ENCODE data around the gene TYROBP.

The TYROBP gene

DNA sequence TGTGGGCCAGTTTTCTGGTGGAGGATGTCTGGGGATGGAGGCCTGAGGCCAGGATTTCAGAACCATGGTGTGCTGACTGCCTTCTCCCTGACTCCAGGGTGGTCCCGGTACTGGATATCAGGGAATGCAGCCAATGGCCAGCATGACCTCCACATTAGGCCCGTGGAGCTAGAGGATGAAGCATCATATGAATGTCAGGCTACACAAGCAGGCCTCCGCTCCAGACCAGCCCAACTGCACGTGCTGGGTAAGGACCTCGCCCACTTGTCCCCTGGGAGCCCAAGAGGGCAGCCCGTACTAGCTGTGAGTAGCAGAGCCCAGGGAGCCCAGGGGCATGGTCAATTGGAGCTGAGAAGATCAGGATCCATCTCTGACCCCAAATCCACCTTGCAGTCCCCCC, 49.8 kb downstream of the TYROBP start:
- ATAC-seq (replicated peaks; ENCODE audit: extremely low read depth, poor library complexity, severe bottlenecking) = no peak
- Mint-ChIP-seq H3K36me3 (ENCODE audit: insufficient read depth) (peaks cover 2% of the 10 kb centered on the region), H3K27ac (ENCODE audit: low read depth) (no peak overlapping the region), H3K27me3 (peaks cover 66% of the 10 kb centered on the region), H3K9me3 (no peaks in the 10 kb centered on the region), H3K4me3 (no peak overlapping the region), H3K4me1 (peaks cover 6% of the 10 kb centered on the region)
- no peak for DNase-seq (ENCODE audit: low spot score in 2 of 2)

DNA sequence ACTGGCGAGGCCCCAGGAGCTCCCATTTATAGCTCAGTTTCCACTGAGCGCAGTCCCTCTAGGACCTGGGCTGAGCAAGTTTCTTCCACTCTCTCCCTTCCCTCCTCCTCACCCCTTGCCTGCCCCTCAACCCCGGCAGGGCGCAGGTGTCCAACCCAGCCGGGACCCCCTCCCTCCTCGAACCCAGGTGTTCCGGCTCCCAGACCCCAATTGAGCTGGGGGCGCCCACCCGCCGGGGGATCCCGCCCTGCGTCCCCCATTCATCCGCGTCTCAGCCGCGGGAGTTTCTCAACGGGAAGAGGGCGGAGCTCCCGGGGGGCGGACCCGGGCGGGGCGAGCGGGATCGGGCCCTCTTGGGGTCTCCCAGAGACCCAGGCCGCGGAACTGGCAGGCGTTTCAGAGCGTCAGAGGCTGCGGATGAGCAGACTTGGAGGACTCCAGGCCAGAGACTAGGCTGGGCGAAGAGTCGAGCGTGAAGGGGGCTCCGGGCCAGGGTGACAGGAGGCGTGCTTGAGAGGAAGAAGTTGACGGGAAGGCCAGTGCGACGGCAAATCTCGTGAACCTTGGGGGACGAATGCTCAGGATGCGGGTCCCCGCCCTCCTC, 51.4 kb downstream of the TYROBP start, which contains the start of gene KIRREL2:
Gene KIRREL2 (plus strand): TSS at position 366 of the 604 bp plus-strand sequence. CDS start 209 bp downstream, at position 575.
- H3K27ac Mint-ChIP-seq (ENCODE audit: low read depth) = peak within 1 kb of the TSS; percentile 38
- peak within 1 kb of the TSS; percentile 76 for H3K4me3 Mint-ChIP-seq
- DNase-seq (ENCODE audit: low spot score in 2 of 2) (no peak), ATAC-seq (replicated peaks; ENCODE audit: extremely low read depth, poor library complexity, severe bottlenecking) (peak; percentile 49)
- H3K27me3 Mint-ChIP-seq = peaks cover 69% of the 10 kb centered on the region
- no peaks in the 10 kb centered on the region for H3K9me3 Mint-ChIP-seq
- peaks cover 2% of the 10 kb centered on the region for H3K36me3 Mint-ChIP-seq (ENCODE audit: insufficient read depth)
- H3K4me1 Mint-ChIP-seq = peaks cover 6% of the 10 kb centered on the region

Data from central memory CD8-positive, alpha-beta T cell (primary cell).